ENCODE results near the gene EMC8. TPM values are rescaled to one million over a fixed set of nuclear protein-coding genes. Genes with fewer than 3 reads are reported as not detected.

The EMC8 gene
- total and polyA plus RNA-seq, 2 experiments from 2014 or later = 42.8 to 54.8 TPM

DNA sequence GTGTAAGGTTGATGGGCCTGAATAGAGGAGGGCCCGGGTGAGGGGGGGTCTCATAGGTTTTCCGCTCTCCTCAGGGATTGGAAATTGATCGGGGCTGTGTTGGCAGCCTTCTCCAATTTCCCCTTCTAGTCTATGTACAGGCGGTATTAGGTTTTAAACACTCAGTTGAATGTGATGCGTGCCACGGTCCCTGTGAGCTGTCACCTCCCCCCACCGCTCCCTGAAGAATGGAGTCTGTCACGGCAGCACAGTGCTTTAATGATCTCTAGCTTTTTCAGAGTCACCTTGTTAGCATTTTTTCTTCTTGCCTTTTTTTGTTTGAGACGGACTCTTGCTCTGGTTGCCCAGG is 951 bp upstream of the EMC8 start:
- Histone ChIP-seq H3K4me3 (peak overlapping the region; percentile 100), H3K27me3 (no peaks in the 10 kb centered on the region), H3K36me3 (peaks cover 36% of the 10 kb centered on the region), H3K27ac (peak overlapping the region; percentile 98), H3K9me3 (ENCODE audit: low read depth) (no peaks in the 10 kb centered on the region), H3K4me1 (ENCODE audit: low read depth) (peaks cover 7% of the 10 kb centered on the region)
- TF ChIP-seq, protein P1, sequence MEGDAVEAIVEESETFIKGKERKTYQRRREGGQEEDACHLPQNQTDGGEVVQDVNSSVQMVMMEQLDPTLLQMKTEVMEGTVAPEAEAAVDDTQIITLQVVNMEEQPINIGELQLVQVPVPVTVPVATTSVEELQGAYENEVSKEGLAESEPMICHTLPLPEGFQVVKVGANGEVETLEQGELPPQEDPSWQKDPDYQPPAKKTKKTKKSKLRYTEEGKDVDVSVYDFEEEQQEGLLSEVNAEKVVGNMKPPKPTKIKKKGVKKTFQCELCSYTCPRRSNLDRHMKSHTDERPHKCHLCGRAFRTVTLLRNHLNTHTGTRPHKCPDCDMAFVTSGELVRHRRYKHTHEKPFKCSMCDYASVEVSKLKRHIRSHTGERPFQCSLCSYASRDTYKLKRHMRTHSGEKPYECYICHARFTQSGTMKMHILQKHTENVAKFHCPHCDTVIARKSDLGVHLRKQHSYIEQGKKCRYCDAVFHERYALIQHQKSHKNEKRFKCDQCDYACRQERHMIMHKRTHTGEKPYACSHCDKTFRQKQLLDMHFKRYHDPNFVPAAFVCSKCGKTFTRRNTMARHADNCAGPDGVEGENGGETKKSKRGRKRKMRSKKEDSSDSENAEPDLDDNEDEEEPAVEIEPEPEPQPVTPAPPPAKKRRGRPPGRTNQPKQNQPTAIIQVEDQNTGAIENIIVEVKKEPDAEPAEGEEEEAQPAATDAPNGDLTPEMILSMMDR (IDR thresholded peaks at IDR 0.05; ENCODE audit: low read depth, low read length) = no peak
- DNase-seq (ENCODE audit: low read depth in 1 of 2, low spot score in 1 of 2) = peak in 1 of 2 donors; percentile 15

DNA sequence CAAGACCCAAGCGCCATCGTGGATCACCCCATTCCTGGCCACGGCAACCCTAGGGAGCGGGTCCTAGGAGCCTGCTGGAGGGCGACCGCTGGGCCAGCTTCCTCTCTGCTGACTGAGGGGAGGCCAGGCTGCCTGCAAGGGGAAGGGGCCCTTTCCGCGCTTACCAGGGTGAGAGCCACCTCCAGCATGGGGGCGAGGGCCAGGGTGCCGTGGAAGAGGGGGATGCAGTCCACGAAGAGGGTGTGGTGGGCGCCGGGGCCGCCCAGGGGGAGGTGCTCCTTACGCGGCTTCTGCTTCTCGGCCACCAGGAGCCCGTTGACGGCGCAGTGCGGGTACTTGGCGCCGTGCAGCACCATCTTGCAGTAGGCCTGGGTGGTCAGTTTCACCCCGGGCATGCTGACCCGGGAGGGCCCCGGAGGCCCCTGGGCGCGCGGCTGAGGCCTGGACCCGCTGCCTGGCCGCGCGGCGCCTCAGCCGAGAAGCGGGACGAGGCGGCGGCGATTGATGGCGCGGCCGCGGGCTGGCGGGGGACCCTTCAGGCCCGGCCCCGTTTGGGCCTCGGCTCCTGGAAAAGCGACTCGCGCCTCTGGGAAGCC is 345 bp downstream of the EMC8 start:
- peaks cover 27% of the 10 kb centered on the region for H3K36me3 ChIP-seq
- H3K4me1 ChIP-seq (ENCODE audit: low read depth) = peaks cover 7% of the 10 kb centered on the region
- peak overlapping the region; percentile 100 for H3K4me3 ChIP-seq
- H3K27ac ChIP-seq = peak overlapping the region; percentile 98
- TF ChIP-seq, protein P1 (IDR thresholded peaks at IDR 0.05; ENCODE audit: low read depth, low read length) = no peak
- peak in 1 of 2 donors; percentile 27 for DNase-seq (ENCODE audit: low read depth in 1 of 2, low spot score in 1 of 2)
- no peaks in the 10 kb centered on the region for H3K9me3 ChIP-seq (ENCODE audit: low read depth)
- no peaks in the 10 kb centered on the region for H3K27me3 ChIP-seq

DNA sequence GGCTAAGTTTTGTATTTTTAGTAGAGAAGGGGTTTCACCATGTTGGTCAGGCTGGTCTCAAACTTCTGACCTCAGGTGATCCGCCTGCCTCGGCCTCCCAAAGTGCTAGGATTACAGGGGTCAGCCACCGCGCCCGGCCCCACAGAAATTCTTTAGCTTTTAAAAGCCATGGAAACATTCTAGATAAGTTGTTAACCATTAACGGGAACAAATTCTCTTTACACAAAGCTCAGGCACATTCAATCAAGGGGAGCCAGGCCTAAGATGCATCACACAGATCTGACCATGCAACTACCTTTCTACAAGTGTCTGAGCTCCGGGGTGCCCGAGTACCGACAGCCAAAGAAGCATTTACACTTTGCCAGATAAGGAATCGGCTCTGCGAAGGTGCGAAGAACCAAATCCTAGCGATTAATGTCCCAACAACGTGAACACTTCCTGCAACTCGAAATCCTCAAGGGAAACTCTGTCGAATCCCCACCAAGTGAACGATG is 1.0 kb downstream of the EMC8 start:
- DNase-seq (ENCODE audit: low read depth in 1 of 2, low spot score in 1 of 2) = no peak
- peak overlapping the region; percentile 100 for H3K4me3 ChIP-seq
- peaks cover 7% of the 10 kb centered on the region for H3K4me1 ChIP-seq (ENCODE audit: low read depth)
- TF ChIP-seq, protein P1 (IDR thresholded peaks at IDR 0.05; ENCODE audit: low read depth, low read length) = no peak
- peaks cover 20% of the 10 kb centered on the region for H3K36me3 ChIP-seq
- H3K27me3 ChIP-seq = no peaks in the 10 kb centered on the region
- H3K27ac ChIP-seq = peak overlapping the region; percentile 98
- no peaks in the 10 kb centered on the region for H3K9me3 ChIP-seq (ENCODE audit: low read depth)

DNA sequence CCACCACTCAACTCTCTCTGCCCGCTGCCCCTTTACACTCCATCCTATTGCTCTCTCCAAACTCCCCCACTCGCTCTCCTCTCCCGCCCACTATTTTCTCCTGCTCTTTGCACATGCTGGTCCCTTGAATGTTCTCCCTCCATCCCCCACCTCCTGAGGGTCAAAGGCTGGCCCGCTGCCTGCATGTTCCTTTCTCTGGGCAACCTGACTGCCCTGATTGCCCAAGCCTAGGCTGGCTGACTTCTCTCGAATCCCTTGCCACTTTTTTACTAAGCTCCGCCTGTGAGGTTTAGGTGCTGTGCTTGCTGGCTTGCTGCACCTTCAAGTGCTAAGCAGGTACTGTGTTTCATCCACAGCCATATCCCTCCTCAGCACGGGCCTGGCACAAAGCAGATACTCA is 2.7 kb downstream of the EMC8 start:
- Histone ChIP-seq H3K9me3 (ENCODE audit: low read depth) (no peaks in the 10 kb centered on the region), H3K4me1 (ENCODE audit: low read depth) (peaks cover 7% of the 10 kb centered on the region), H3K27ac (no peak overlapping the region), H3K36me3 (peaks cover 8% of the 10 kb centered on the region), H3K27me3 (no peaks in the 10 kb centered on the region), H3K4me3 (no peak overlapping the region)
- DNase-seq (ENCODE audit: low read depth in 1 of 2, low spot score in 1 of 2) = no peak
- TF ChIP-seq, protein P1 (IDR thresholded peaks at IDR 0.05; ENCODE audit: low read depth, low read length) = no peak

DNA sequence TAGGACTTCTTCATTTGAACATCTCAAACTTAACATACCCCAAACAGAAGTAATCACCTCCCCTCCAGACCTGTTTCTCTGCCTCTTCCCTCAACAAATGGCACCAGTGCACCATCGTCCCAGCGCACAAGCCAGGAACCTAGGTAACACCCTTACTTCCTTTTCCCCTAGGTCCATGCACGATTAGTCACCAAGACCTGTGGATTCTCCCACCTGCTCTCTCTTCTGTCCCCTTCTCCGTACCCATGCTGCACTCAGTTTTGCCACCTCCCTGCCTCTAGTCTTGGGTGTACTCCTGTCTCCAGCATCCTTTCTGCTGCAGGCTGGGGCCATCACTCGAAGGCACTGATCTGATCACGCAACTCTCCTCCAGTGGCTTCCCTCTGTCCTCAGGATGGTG is 3.2 kb downstream of the EMC8 start:
- Histone ChIP-seq H3K27me3 (no peaks in the 10 kb centered on the region), H3K9me3 (ENCODE audit: low read depth) (no peaks in the 10 kb centered on the region), H3K4me1 (ENCODE audit: low read depth) (peaks cover 7% of the 10 kb centered on the region), H3K27ac (no peak overlapping the region), H3K36me3 (peaks cover 5% of the 10 kb centered on the region), H3K4me3 (no peak overlapping the region)
- DNase-seq (ENCODE audit: low read depth in 1 of 2, low spot score in 1 of 2) = no peak
- TF ChIP-seq, protein P1 (IDR thresholded peaks at IDR 0.05; ENCODE audit: low read depth, low read length) = no peak
